GM23338 (cell line): ENCODE results near the gene FKRP. TPM values are rescaled to one million over a fixed set of nuclear protein-coding genes. Genes with fewer than 3 reads are reported as not detected.

Experiments used
- ATAC-seq: fragments of 200-7000 bp; cut with Tn5 transposase; 3 replicates; pipeline ENCODE4 v1.9.1; 2020
- DNase-seq: peaks from one replicate; pipeline ENCODE4 v3.0.0-alpha.2; 2015; ENCODE audit warnings: low spot score
- H2AFZ ChIP-seq: fragments of 200-600 bp; sonication (generic); 2 replicates; pipeline ENCODE4 v1.8.0; 2016; ENCODE audit warnings: antibody characterized with exemption, mild to moderate bottlenecking, moderate library complexity
- H3F3A ChIP-seq: fragments of 200-600 bp; sonication (generic); replicated peaks from 2 replicates; pipeline ENCODE4 v1.8.0; 2017; ENCODE audit warnings: antibody characterized with exemption, mixed run types, low read depth
- H3K27ac ChIP-seq: fragments of 200-600 bp; sonication (generic); 2 replicates; pipeline ENCODE4 v1.6.1; 2016; ENCODE audit warnings: low read depth
- H3K27me3 ChIP-seq: fragments of 200-600 bp; sonication (generic); 2 replicates; pipeline ENCODE4 v1.8.0; 2016; ENCODE audit warnings: mild to moderate bottlenecking, mixed run types, moderate library complexity; ENCODE audit not compliant: insufficient read depth
- H3K36me3 ChIP-seq: fragments of 200-600 bp; sonication (generic); 2 replicates; pipeline ENCODE4 v1.8.0; 2016; ENCODE audit warnings: mild to moderate bottlenecking; ENCODE audit not compliant: insufficient read depth
- H3K4me1 ChIP-seq: fragments of 200-600 bp; sonication (generic); 2 replicates; pipeline ENCODE4 v1.8.0; 2016; ENCODE audit warnings: mild to moderate bottlenecking, moderate library complexity; ENCODE audit not compliant: insufficient read depth
- H3K4me2 ChIP-seq: fragments of 200-600 bp; sonication (generic); 2 replicates; pipeline ENCODE4 v1.7.1; 2017; ENCODE audit warnings: mixed run types
- H3K4me3 ChIP-seq: fragments of 200-600 bp; sonication (generic); 2 replicates; pipeline ENCODE4 v1.6.1; 2016; ENCODE audit warnings: mixed run types
- H3K79me2 ChIP-seq: fragments of 200-600 bp; sonication (generic); replicated peaks from 2 replicates; pipeline ENCODE4 v1.8.0; 2017; ENCODE audit warnings: mild to moderate bottlenecking; ENCODE audit not compliant: insufficient read depth
- H3K9me2 ChIP-seq: fragments of 200-600 bp; sonication (generic); 2 replicates; pipeline ENCODE4 v1.8.0; 2017; ENCODE audit not compliant: insufficient read depth
- H4K20me1 ChIP-seq: fragments of 200-600 bp; sonication (generic); replicated peaks from 2 replicates; pipeline ENCODE4 v1.8.0; 2017; ENCODE audit warnings: mild to moderate bottlenecking; ENCODE audit not compliant: insufficient read depth
- H3K27ac Mint-ChIP-seq: 2 replicates; pipeline ENCODE4 v1.8.0; 2020; ENCODE audit warnings: inconsistent platforms, mild to moderate bottlenecking, moderate library complexity, mixed read lengths
- H3K27me3 Mint-ChIP-seq: 3 replicates; pipeline ENCODE4 v1.8.0; 2022; ENCODE audit warnings: low read depth, mild to moderate bottlenecking, moderate library complexity, mixed read lengths, inconsistent platforms; ENCODE audit not compliant: insufficient read depth, poor library complexity
- H3K36me3 Mint-ChIP-seq: 3 replicates; pipeline ENCODE4 v1.8.0; 2021; ENCODE audit warnings: low read depth, mild to moderate bottlenecking, inconsistent platforms, moderate library complexity, mixed read lengths
- H3K4me1 Mint-ChIP-seq: 3 replicates; pipeline ENCODE4 v1.8.0; 2020; ENCODE audit warnings: mild to moderate bottlenecking, inconsistent platforms, mixed read lengths
- H3K4me3 Mint-ChIP-seq: 3 replicates; pipeline ENCODE4 v1.8.0; 2021; ENCODE audit warnings: moderate library complexity, mild to moderate bottlenecking, inconsistent platforms, mixed read lengths
- H3K9me3 Mint-ChIP-seq: 3 replicates; pipeline ENCODE4 v1.8.0; 2020; ENCODE audit warnings: moderate library complexity, mild to moderate bottlenecking, inconsistent platforms, mixed read lengths
- CREB1 ChIP-seq: fragments of 250-450 bp; sonication (Bioruptor Pico); IDR thresholded peaks from 2 replicates; pipeline ENCODE4 v1.5.0; 2020; ENCODE audit warnings: low read depth, mild to moderate bottlenecking, moderate library complexity
- CTCF ChIP-seq, 2 experiments: fragments of 200-600 bp in 1 of 2; sonication (generic) in 1 of 2; conservative IDR thresholded peaks; 2 replicates each; pipeline versions ENCODE4 v1.5.1 to v1.6.1; 2016 to 2017; ENCODE audit warnings: antibody characterized with exemption in 2 of 2, low read depth in 2 of 2, mild to moderate bottlenecking in 2 of 2, moderate library complexity in 1 of 2
- NANOG ChIP-seq: IDR thresholded peaks from 2 replicates; pipeline ENCODE4 v1.6.1; 2016; ENCODE audit warnings: antibody characterized with exemption, borderline replicate concordance
- POLR2AphosphoS5 ChIP-seq: IDR thresholded peaks from 2 replicates; pipeline ENCODE4 v1.6.1; 2016; ENCODE audit warnings: antibody characterized with exemption, low read depth
- REST ChIP-seq: IDR thresholded peaks from one replicate; pipeline ENCODE4 v1.6.1; 2018; ENCODE audit warnings: antibody characterized with exemption; ENCODE audit not compliant: unreplicated experiment
- ZNF114 ChIP-seq: fragments of 250-450 bp; sonication (Bioruptor Pico); IDR thresholded peaks from 2 replicates; pipeline ENCODE4 v1.5.0; 2020; ENCODE audit warnings: mild to moderate bottlenecking, moderate library complexity
- ZNF331 ChIP-seq: fragments of 250-450 bp; sonication (Bioruptor Pico); IDR thresholded peaks from 2 replicates; pipeline ENCODE4 v1.5.0; 2020; ENCODE audit warnings: low read depth, mild to moderate bottlenecking, moderate library complexity
- ZNF462 ChIP-seq: fragments of 250-450 bp; sonication (Bioruptor Pico); IDR thresholded peaks from 2 replicates; pipeline ENCODE4 v1.5.0; 2020; ENCODE audit warnings: mild to moderate bottlenecking, moderate library complexity
- polyA plus RNA-seq: library from polyadenylated mRNA; unstranded; fragments of >200 nt; fragmentation: Nextera tagmentation; extraction: Ambion mirVana; gene quantifications from 2 replicates; pipeline ENCODE4 v1.2.1, GENCODE V29; 2016
- total RNA-seq: library from RNA; depleted of rRNA; stranded (reverse); fragments of >200 nt; shearing (Covaris generic); gene quantifications from 2 replicates; pipeline ENCODE4 v1.2.3, GENCODE V29; 2014

Gene FKRP
- total and polyA plus RNA-seq, 2 experiments from 2014 or later = 11.5 to 31.9 TPM

GRCh38 chr19:46696866-46697203 is 49.0 kb upstream of the FKRP start (continued):
- TF ChIP-seq ZNF462 (CRISPR knock-in tag) (no peak), ZNF114 (no peak), CREB1 (no peak), NANOG (no peak)

- DNase-seq = peak; percentile 99
- Histone ChIP-seq H3K9me2 (no peaks in the 10 kb centered on the region), H3K36me3 (peaks cover 71% of the 10 kb centered on the region), H4K20me1 (peaks cover 32% of the 10 kb centered on the region), H3F3A (peaks cover 7% of the 10 kb centered on the region; the same call in 1 of the 2 replicates), H3K79me2 (0 out of 2 replicates have a peak, but pooled peaks cover 3% of the 10 kb centered on the region), H3K4me1 (peaks cover 4% of the 10 kb centered on the region; the same call in 1 of the 2 replicates), H3K27ac (peak overlapping the region; percentile 84; the same call in 1 of the 2 replicates), H2AFZ (no peak overlapping the region), H3K4me2 (peak overlapping the region; percentile 75), H3K27me3 (no peaks in the 10 kb centered on the region), H3K4me3 (peak overlapping the region; percentile 49)
- H3K36me3 Mint-ChIP-seq = peaks cover 83% of the 10 kb centered on the region
- H3K4me3 Mint-ChIP-seq = peak overlapping the region; percentile 66
- TF ChIP-seq POLR2AphosphoS5 (peak; percentile 42), CTCF (conservative IDR thresholded peaks at IDR 0.05; ENCODE audit: low read depth in 2 of 2) (no peak), ZNF331 (CRISPR knock-in tag) (no peak), REST (no peak), ZNF114 (no peak)
- H3K27me3 Mint-ChIP-seq = peaks cover 7% of the 10 kb centered on the region
- H3K9me3 Mint-ChIP-seq = no peaks in the 10 kb centered on the region
- H3K4me1 Mint-ChIP-seq = peaks cover 10% of the 10 kb centered on the region
- peak; percentile 98 for ATAC-seq
- H3K27ac Mint-ChIP-seq = peak overlapping the region; percentile 73; the same call in 1 of the 2 replicates
These were observed 48.5 kb upstream of the FKRP start for GRCh38 chr19:46697204-46697960.
